GM12801 (cell line): ENCODE measurements around the gene ANKH.

Experiments
- TF ChIP-seq, protein P1 (sequence below): IDR thresholded peaks from one replicate; pipeline ENCODE4 v1.5.1; 2011; ENCODE audit warnings: control low read depth; ENCODE audit not compliant: insufficient read length; ENCODE audit errors: extremely low read depth

Gene ANKH

DNA sequence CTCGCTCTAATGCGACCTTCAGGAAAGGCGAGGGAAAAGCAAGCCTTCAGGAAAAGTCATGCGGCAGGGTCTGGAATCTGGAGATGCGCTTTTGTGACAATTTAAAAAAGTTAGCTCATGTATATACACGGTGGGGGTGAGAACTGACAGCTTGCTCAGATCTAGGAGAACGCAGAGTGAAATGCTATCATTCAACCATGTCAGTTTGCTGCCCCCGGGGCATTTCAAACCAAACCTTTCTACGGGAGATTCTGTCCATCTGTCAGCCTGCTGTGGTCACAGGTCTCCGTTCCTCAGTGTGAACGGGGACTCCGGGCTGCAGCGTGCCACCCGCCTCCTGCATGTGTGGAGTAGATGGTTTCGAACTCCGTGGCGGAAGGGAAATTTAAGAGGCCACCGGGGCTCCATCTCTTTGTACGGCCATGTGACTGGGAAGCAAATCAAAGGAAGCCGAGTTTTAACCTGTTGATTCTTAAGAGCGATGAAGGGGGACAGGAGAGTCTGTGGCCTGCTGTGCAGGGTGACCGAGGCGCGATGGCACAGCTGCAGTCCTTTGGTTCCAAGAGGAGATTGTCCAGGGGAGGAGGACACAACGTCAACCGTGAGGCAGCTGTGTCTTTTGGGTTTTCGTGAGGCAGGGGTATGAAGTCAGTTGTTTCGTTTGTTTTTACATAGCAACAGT is 161.1 kb downstream of the ANKH start:
- TF ChIP-seq, protein P1, sequence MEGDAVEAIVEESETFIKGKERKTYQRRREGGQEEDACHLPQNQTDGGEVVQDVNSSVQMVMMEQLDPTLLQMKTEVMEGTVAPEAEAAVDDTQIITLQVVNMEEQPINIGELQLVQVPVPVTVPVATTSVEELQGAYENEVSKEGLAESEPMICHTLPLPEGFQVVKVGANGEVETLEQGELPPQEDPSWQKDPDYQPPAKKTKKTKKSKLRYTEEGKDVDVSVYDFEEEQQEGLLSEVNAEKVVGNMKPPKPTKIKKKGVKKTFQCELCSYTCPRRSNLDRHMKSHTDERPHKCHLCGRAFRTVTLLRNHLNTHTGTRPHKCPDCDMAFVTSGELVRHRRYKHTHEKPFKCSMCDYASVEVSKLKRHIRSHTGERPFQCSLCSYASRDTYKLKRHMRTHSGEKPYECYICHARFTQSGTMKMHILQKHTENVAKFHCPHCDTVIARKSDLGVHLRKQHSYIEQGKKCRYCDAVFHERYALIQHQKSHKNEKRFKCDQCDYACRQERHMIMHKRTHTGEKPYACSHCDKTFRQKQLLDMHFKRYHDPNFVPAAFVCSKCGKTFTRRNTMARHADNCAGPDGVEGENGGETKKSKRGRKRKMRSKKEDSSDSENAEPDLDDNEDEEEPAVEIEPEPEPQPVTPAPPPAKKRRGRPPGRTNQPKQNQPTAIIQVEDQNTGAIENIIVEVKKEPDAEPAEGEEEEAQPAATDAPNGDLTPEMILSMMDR, result no peak

DNA sequence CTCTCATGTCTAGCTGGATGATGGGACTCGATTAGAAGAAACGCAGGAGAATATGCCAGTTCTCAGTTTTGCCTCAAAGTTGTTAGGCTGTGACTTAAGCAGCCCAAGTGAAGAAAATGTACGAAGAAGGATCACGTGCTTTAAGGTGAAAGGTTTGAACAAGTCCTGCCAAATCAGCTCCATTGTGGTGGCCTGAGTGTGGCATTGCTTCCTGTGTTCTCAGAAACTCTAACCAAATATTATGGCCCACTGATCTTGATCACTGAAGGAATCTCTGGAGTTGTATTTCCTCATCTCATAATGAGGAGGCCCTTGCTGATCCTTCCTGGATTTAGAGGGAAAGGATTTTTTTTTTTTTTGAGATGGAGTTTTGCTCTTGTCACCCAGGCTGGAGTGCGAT is 163.0 kb downstream of the ANKH start:
- TF ChIP-seq, protein P1, result no peak

DNA sequence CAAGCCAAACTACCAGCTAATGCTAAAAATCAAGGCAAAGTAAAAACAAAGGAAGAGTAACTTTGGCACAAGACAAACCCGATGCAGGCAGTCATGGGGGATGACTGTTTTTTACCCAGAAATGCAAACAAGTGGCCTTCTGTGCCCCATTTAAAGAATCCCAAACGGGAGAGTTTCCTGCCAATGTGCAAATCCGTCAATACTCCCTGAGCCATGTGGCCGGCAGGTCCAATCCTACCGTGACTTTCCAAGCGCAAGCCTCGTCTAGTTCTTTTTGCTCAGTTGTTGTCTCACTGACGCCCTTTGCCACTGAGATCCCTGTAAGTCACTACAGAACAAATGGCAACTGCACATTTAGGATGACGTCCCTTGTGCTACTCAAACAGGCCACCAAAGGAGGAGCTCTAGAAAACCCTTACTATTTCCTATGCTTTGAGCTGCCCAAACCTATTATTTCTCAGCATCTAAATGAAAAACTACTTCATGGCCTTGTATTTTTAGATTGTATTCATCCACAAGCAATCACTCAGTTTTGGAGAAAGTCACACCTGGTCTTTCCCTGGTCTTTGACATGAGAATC is 163.7 kb downstream of the ANKH start:
- TF ChIP-seq, protein P1, result no peak

DNA sequence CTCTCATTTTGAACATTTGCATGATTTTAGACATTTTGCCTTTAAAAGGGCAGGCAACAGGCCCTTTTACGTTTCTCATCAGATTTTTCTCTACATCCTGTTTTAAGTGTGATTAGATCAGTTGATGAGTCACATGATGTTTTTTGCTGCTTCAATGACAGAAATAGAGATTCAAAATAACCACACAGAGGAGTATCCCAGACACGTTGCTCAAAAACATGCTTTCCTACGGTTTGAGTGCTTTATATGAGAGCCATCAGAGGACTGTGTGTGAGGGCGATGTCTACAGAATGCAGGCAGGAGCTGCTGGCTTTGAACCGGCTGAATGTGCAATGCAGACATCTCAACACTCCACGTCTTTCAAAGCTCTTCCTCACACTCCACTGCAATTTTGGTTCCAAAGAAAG is 165.0 kb downstream of the ANKH start:
- TF ChIP-seq, protein P1, result no peak

DNA sequence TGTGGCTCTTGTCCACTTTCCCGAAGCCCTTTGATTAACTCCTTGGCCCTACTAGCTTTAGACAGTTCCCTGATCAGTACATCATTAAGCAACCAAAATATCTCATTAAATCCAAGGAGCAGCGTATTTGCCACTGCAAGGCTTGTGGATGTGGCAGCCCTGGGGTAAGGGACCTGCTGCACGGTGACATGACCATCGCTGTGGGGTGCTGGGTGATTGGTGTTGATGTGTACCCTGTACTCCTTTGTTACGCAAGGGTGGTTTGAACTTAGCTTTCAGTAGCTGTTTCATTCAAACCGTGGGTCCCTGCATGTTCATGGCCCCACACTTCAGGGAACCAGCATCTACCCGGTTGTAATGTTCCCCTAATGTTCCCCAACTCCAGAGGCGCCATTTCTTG is 166.0 kb downstream of the ANKH start:
- TF ChIP-seq, protein P1, result no peak

DNA sequence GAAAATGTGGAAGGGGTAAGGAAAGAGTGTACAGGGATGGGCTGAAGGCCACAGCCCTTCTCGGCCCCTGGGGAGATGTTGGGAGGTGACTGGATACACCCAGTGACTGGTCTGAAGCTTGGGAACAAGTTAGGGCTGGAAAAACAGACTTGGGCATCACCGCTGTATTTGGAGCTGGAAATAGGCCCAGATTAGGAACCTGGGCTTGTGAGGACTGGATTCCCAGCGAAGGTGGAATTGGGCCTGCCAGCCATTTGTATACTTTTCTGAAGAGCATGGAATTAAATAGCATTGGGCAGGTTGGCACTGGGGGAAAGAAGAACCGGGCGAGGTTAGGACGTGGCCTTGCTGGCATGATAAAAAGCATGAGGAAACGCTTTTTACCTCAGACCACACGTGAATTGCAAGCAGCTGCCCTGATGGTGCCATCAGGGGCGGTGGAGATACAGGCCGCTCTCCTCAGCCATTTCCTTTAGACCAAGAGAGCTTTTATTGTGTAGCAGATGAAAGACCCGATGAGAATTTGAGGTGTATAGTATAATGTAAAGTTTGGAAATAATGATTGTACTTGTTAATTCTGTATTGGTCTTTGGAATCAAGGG is 169.2 kb downstream of the ANKH start:
- TF ChIP-seq, protein P1, result no peak

DNA sequence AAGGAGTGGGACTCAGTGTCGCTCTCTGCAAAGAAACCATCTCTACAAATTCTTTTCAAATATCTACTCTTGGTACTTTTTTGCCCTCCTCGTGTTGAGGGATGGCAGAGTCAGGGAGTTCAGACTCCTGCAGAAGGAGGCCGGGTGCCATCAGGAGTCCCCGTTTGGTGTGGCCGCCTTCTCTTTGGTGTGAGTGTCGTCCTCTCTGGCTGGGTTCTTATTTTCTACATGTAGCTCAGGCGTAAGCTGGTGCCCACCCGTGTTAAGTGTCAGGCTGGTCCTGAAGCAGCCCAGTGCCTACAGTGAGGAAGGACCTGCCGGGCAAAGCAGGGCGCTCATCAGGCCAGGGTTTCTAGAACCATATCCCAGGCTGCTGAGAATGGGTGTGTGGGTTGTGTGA is 170.0 kb downstream of the ANKH start:
- TF ChIP-seq, protein P1, result no peak
